Measurements from ENCODE around the gene NUP160.
A peak's percentile ranks its signal among the peaks of the same experiment; 100 is the strongest.
"Not testable (repeated sequence)": the region's sequence is repeated elsewhere in the genome, so short reads cannot be mapped to it uniquely, and the experiment has no call there.

Gene NUP160

GRCh38 chr11:47847892-47848699 is at the start of gene NUP160:
Gene NUP160, minus strand, starts transcription at chr11:47848350. Its CDS starts 32 bp downstream, at chr11:47848318.
- peak; percentile 79 for DNase-seq

GRCh38 chr11:47896199-47896598 is 48.0 kb upstream of the NUP160 start:
- DNase-seq: no peak

GRCh38 chr11:47895035-47895434 is 46.9 kb upstream of the NUP160 start:
- no peak for DNase-seq

GRCh38 chr11:47892546-47893276 is 44.6 kb upstream of the NUP160 start:
- not testable (repeated sequence) for DNase-seq

GRCh38 chr11:47891886-47892285 is 43.7 kb upstream of the NUP160 start:
- DNase-seq: no peak

GRCh38 chr11:47889714-47890441 is 41.7 kb upstream of the NUP160 start:
- DNase-seq: peak; percentile 87

GRCh38 chr11:47887910-47888569 is 39.9 kb upstream of the NUP160 start:
- no peak for DNase-seq

GRCh38 chr11:47886096-47886495 is 37.9 kb upstream of the NUP160 start:
- no peak for DNase-seq

- DNase-seq: not testable (repeated sequence)
Measured at GRCh38 chr11:47882437-47882836, 34.3 kb upstream of the NUP160 start.

- DNase-seq: no peak
Measured at GRCh38 chr11:47881145-47881544, 33.0 kb upstream of the NUP160 start.

GRCh38 chr11:47879259-47880158 is 31.4 kb upstream of the NUP160 start:
- no peak for DNase-seq

- not testable (repeated sequence) for DNase-seq
Measured at GRCh38 chr11:47875858-47876257, 27.7 kb upstream of the NUP160 start.

GRCh38 chr11:47870404-47870803 is 22.3 kb upstream of the NUP160 start:
- DNase-seq: no peak

- no peak for DNase-seq
Measured at GRCh38 chr11:47869544-47870393, 21.6 kb upstream of the NUP160 start.

- no peak for DNase-seq
Measured at GRCh38 chr11:47867823-47868222, 19.7 kb upstream of the NUP160 start.

- DNase-seq: peak; percentile 47
Measured at GRCh38 chr11:47866892-47867291, 18.7 kb upstream of the NUP160 start.

GRCh38 chr11:47864901-47865300 is 16.8 kb upstream of the NUP160 start:
- DNase-seq: no peak

- no peak for DNase-seq
Measured at GRCh38 chr11:47863898-47864430, 15.8 kb upstream of the NUP160 start.

- no peak for DNase-seq
Measured at GRCh38 chr11:47863189-47863897, 15.2 kb upstream of the NUP160 start.

GRCh38 chr11:47861728-47862127 is 13.6 kb upstream of the NUP160 start:
- DNase-seq: no peak

All from DMS79 treated with DMSO at 0.1 percent for 48 hours (cell line).